Stimulated activated CD4-positive, alpha-beta T cell treated with anti-CD3 and anti-CD28 coated beads, Interleukin-15, amount 100 ng/mL, for 24 hours (primary cell): ENCODE measurements around the gene LAMB1.

Source experiments
- DNase-seq: peaks from one replicate; pipeline ENCODE4 v3.0.0-alpha.2; 2020

Gene LAMB1

GRCh38 chr7:108016841-108017775, 14.1 kb upstream of the LAMB1 start:
- no peak for DNase-seq

GRCh38 chr7:108015740-108016139, 12.8 kb upstream of the LAMB1 start:
- DNase-seq = no peak

- DNase-seq = no peak
These were observed 12.1 kb upstream of the LAMB1 start for GRCh38 chr7:108014747-108015682.

- DNase-seq = no peak
These were observed 11.3 kb upstream of the LAMB1 start for GRCh38 chr7:108014215-108014614.

- DNase-seq = no peak
These were observed 9.8 kb upstream of the LAMB1 start for GRCh38 chr7:108012499-108013430.

GRCh38 chr7:108010377-108010776, 7.4 kb upstream of the LAMB1 start:
- DNase-seq = no peak

- no peak for DNase-seq
These were observed 6.9 kb upstream of the LAMB1 start for GRCh38 chr7:108009873-108010272.

GRCh38 chr7:108008827-108009226, 5.9 kb upstream of the LAMB1 start:
- no peak for DNase-seq

GRCh38 chr7:108008240-108008639, 5.3 kb upstream of the LAMB1 start:
- DNase-seq = no peak

GRCh38 chr7:108007762-108008161, 4.8 kb upstream of the LAMB1 start:
- DNase-seq = no peak

- no peak for DNase-seq
These were observed 4.3 kb upstream of the LAMB1 start for GRCh38 chr7:108007261-108007660.

GRCh38 chr7:108004220-108005142, 1.5 kb upstream of the LAMB1 start:
- no peak for DNase-seq

- DNase-seq = no peak
These were observed 606 bp upstream of the LAMB1 start for GRCh38 chr7:108003599-108003935.

GRCh38 chr7:108001764-108002725, 916 bp downstream of the LAMB1 start:
- DNase-seq = peak; percentile 18

- DNase-seq = peak; percentile 14
These were observed 1.8 kb downstream of the LAMB1 start for GRCh38 chr7:108000875-108001763.

- DNase-seq = no peak
These were observed 3.0 kb downstream of the LAMB1 start for GRCh38 chr7:107999779-108000560.

GRCh38 chr7:107998660-107999480, 4.1 kb downstream of the LAMB1 start:
- DNase-seq = no peak
